Frontal cortex (tissue), 4 donors: ENCODE data around the gene VENTX. TPM values are rescaled to one million over a fixed set of nuclear protein-coding genes. Genes with fewer than 3 reads are reported as not detected.
A peak's percentile ranks its signal among the peaks of the same experiment; 100 is the strongest.
"Not testable (repeated sequence)": the region's sequence is repeated elsewhere in the genome, so short reads cannot be mapped to it uniquely, and the experiment has no call there.

ENCODE experiments used
- DNase-seq, 2 donors: peaks; one replicate each; pipeline ENCODE4 v3.0.0; 2012; ENCODE audit warnings: low spot score in 2 of 2
- FAIRE-seq: peaks from 2 replicates; lab custom pipeline; 2012; peaks lifted over from hg19 to GRCh38; lab: Jason Lieb, UNC
- total RNA-seq: library from RNA; depleted of rRNA; stranded (reverse); fragments of >200 nt; gene quantifications from one replicate; pipeline ENCODE4 v1.2.3, GENCODE V29; 2014
- donor health status: control.
- donor health status: control.
- donor health status: control.

Gene VENTX
- total RNA-seq, 1 donor from 2014 or later, result not detected

GRCh38 chr10:133231244-133231945 lies 6.3 kb upstream of the VENTX start:
- no peak for DNase-seq
- no peak for FAIRE-seq

- FAIRE-seq, result no peak
Measured at GRCh38 chr10:133231946-133232574, 5.6 kb upstream of the VENTX start.

GRCh38 chr10:133234796-133235195 lies 2.9 kb upstream of the VENTX start:
- not testable (repeated sequence) for DNase-seq, FAIRE-seq

More at GRCh38 chr10:133231946-133232574, 5.6 kb upstream of the VENTX start:
- no peak for DNase-seq

GRCh38 chr10:133235265-133235855 lies 2.3 kb upstream of the VENTX start:
- peak in 1 of 2 donors; percentile 45 for DNase-seq
- no peak for FAIRE-seq

- no peak for FAIRE-seq
- DNase-seq, result peak; percentile 58 to 60
Measured at GRCh38 chr10:133235932-133236331, 1.7 kb upstream of the VENTX start.

GRCh38 chr10:133236401-133237240 lies 1.0 kb upstream of the VENTX start:
- DNase-seq (no peak), FAIRE-seq (no peak)

DNA sequence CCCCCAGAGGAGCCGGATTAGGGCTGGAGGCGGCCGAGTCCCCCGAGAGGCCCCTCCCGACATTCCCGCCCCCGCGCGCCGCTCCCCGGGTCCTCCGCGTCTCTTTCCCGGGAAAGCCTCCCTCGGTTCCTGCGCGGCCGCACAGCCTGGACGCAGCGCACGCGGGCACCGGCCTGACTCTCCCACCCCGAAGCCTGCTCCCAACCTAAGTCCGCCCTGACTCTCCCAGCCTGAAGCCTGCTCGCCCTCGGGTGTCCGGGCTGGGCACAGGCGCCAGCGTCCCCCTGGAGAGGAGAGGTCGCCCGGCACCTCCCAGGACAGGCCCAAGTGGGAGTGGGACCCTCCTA lies 441 bp upstream of the VENTX start:
- no peak for FAIRE-seq
- peak in 1 of 2 donors; percentile 41 for DNase-seq

GRCh38 chr10:133238466-133238804 lies 780 bp downstream of the VENTX start:
- DNase-seq (no peak), FAIRE-seq (no peak)

DNA sequence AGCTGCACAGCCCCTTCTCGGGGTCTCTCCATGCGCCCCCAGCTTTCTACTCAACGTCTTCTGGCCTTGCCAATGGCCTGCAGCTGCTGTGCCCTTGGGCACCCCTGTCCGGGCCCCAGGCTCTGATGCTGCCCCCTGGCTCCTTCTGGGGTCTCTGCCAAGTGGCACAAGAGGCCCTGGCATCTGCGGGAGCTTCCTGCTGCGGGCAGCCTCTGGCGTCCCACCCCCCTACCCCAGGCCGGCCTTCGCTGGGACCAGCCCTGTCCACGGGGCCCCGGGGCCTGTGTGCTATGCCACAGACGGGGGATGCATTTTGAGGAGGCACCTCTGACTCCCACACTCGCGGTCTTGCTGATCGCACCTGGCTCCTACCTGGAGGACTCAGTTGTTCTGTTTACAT lies 2.3 kb downstream of the VENTX start:
- DNase-seq (no peak), FAIRE-seq (no peak)

DNA sequence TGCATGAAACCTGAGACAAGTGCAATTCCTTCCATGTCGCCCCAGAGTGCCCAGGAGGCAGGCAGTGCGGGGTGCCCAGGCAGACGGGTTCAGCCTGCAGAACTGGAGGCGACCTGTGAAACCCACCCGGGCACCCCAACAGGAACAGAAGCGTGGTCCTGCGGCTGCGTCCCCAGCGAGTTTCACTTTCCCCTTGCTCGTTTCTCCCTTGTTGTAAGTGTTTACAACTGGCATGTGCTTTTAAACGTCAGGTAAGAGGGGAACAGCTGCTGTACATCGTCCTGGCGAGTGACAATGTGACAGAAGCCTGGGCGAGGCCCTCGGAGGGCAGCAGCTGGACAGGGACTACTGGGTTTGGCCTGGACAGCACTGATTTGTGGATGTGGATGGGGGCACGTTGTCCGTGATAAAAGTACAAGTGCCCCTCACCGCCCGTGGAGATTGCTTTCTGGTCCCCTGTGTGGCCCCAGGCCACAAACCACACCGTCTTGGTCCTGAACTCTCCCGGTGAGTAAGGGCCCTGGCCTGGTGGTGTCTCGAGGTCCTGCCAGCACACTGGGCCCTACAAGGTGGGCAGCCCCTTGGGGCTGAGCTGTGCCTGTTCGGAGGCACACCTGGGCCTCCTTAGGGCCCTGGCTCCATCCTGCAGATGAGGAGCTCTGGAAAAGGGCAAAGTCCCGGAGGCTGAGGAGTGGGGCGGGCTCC lies 4.0 kb downstream of the VENTX start:
- DNase-seq, result no peak
- no peak for FAIRE-seq

DNA sequence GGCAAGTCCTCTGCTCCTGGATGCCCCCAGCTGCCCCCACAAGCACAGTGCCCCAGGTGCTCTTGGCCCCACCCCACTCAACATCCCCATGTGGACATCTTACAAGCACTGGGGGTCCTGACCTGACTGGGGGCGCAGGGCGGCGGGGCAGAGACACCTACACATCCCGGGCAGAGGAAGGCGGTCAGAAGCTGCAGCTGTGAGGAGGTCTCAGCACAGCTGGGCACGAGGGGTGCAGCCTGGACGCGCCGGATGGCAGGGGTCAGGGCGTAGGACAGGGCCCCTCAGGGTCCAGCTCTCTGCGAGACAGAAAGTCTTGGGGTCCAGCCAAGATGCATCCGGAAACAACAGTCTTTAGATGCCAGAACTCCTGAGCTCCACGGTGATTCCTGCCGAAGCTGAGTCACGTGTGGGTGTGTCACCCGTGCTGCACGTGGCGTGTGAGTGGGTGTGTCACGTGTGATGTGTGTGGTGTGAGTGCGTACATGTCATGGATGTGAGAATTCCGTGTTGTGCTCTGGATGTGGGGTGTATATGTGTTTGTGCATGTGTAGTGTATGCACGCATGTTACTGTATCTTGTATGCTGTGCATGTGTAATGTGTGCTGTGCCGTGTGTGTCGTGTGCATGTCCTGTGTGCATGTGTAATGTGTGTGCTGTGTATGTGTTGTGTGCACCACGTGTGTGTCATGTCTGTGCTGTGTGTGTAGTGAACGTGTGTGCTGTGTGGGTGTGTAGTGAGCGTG lies 5.1 kb downstream of the VENTX start:
- FAIRE-seq (no peak), DNase-seq (no peak)

- DNase-seq, result no peak
Measured at GRCh38 chr10:133243593-133243992, 5.9 kb downstream of the VENTX start.

GRCh38 chr10:133245439-133246235 lies 8.0 kb downstream of the VENTX start:
- no peak for FAIRE-seq
- DNase-seq, result no peak

More at GRCh38 chr10:133243593-133243992, 5.9 kb downstream of the VENTX start:
- no peak for FAIRE-seq

DNA sequence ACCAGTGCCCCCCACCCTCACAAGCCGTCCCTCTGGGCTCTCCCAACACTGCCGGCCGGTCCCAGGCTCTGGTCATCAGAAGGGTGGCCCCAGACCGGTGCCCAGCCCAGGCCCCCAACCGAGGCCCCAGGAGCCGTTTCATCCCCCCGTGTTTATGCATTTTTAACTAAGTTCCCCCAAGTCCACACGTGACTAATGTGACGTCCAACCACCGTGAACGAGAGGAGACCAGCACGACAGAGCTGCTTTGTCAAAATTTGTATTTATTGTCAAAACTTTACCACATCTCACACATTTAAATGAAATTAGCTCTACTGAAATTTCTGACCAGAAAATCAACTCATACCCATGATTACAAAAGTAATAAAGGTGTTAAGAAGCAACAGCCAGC lies 8.6 kb downstream of the VENTX start:
- DNase-seq (no peak), FAIRE-seq (no peak)

DNA sequence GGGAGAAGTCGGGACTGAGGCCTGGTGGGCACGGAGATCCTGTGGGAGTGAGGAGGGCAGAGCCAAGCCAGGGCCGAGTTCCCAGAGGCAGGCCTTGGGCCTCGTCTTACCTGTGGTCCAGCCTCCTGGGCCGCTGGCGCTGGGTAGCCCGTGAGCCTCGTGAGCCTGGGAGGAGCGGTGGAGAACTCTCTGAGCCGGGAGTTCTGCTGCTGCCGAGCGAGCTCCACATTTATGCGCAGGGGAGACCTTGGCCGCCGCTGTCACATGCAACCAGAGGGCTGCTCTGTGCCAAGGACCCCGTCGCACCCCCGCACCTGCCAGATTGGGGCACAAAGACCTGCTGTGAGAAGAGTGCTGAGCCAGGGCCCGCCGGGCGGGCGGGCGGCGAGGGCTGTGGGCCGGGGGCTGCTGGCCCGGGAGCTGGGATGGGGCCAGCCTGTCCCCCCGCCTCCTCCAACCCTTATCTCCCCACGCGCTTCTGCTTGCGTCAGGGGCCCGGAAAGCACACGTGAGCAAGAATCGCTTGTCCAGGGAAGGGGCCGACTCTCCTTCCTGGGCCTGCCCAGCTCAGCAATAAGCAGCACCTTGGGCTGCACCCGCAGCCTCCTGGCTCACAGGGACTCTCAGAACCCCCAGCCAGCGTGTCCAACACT lies 10.2 kb downstream of the VENTX start:
- DNase-seq, result no peak
- no peak for FAIRE-seq

DNA sequence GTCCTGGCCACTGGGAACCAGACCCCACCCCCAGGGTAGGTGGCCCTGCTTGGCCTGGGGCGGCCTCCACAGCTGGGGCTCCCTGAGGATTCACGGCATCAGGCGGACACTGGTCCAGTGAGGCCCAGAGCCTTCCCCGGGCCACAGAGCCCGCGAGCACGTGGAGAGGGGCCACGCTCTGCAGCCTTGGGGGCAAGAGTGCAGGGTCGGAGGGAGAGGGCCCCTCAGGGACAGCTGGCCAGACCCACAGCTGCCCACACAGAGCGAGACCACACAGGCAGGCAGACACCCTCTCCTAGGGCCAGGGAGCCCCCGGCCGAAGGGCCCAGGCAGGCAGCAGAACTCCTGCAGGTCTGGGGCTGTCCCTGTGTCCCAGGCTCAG lies 10.7 kb downstream of the VENTX start:
- no peak for DNase-seq
- no peak for FAIRE-seq

DNA sequence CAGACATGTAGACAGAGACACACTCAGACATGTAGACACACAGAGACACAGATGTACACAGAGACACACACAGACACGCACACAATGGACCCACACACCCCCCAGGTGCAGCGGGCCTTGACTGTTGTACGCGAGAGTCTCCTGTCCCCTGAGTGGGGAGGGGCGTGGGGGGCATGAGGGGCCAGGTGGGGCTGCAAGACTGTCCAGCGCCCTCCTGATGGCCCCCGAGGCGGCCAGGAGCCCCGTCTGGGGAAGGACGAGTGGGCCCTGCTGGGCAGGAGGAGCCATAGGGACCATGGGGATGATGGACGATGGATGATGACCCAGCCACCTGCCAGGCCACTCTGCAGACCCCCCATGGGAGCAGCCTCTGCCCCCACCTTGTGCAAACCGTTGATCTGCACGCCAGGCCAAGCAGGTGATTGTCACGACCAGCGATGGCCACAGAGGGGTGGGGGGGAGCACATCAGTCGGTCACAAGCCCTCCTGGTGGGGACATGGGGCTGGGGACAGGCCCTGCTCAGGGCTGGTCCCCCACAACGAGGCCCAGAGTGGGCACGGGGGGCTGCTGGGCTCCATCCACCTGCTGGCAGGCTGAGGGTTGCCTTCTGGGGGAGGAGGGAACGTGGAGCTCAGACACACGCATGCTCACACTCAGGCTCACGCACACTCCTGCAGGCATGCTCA lies 11.6 kb downstream of the VENTX start:
- FAIRE-seq (no peak), DNase-seq (no peak)
